Measurements from ENCODE around the gene ATF1.
A peak's percentile ranks its signal among the peaks of the same experiment; 100 is the strongest.
"Not testable (repeated sequence)": the region's sequence is repeated elsewhere in the genome, so short reads cannot be mapped to it uniquely, and the experiment has no call there.

ATF1 gene

DNA sequence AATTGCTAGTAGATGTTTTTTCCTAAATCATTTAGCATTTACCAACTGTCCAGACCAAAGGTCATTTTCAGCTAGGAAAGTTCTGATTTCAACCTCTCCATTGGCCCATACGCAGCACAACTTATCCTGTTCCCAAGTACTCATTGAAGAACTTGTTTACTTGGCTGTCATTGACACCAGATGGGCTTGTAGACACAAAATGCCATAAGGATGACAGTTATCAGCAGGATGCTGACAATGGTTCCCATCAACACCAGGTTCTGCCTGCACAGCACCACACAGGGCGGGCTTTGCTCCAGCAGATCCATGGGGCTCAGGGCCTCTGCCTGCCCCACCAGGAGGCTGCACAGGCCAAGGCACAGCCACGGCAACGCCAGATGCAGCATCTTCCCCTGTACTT lies 42.3 kb downstream of the ATF1 start:
- peak; percentile 8 for DNase-seq

DNA sequence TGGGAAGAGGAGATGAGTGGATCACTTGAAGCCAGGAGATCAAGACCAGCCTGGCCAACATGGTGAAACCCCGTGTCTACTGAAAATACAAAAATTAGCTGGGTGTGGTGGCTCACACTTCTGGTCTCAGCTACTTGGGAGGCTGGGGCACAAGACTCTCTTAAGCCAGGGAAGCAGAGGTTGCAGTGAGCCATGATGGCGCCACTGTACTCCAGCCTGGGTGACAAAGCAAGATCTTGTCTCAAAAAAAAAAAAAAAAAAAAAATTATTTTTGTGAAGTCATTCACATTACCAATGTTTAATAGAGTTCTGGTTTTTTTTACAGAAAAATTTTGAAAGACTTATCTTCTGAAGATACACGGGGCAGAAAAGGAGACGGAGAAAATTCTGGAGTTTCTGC lies 45.2 kb downstream of the ATF1 start:
- DNase-seq = not testable (repeated sequence)

DNA sequence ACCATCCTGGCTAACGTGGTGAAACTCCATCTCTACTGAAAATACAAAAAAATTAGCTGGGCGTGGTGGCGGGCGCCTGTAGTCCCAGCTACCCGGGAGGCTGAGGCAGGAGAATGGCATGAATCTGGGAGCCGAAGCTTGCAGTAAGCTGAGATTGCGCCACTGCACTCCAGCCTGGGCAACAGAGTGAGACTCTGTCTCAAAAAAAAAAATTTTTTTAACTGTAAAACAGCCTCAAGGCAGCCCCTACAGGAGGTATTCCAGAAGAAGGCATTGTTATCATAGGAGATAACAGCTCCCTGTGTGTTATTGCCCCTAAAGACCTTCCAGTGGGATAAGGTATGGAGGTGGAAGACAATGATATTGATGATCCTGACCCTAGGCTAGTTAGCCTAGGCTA lies 51.0 kb downstream of the ATF1 start:
- DNase-seq = not testable (repeated sequence)

DNA sequence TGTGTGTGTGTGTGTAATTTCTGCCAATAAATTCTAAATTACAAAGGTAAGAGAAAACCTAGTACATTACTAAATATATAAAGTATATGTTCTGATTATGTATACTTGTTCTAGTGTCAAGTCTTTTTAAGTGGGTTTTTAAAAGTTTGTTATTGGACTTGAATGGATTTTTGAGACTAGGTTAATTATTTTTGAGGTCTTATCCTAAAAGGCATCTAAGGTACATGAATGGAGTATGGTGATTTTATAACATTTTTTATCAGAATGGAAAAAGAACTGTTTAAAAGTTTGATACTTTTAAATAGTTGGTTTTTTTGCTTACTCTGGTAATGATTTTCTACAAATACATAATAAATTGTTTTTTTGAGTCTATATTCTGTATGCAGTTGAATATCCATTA lies 56.3 kb downstream of the ATF1 start:
- no peak for DNase-seq

DNA sequence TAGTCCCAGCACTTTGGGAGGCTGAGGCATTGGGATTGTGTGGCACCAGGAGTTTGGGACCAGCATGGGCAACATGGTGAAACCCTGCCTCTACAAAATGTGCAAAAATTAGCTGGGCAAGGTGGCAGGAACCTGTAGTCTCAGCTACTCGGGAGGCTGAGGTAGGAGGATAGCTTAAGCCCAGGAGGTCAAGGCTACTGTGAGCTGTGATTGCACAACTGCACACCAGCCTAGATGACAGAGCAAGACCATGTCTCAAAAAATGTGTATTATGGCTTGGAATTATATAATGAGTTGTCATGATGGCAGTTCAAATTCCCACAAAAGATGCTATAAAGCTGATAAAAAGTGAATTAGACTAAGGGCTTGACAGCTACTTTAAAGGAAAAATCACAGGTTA lies 58.2 kb downstream of the ATF1 start:
- DNase-seq = no peak

- DNase-seq = not testable (repeated sequence)
Measured at GRCh38 chr12:50823724-50824123, 59.8 kb downstream of the ATF1 start.

- no peak for DNase-seq
Measured at GRCh38 chr12:50824914-50825313, 61.0 kb downstream of the ATF1 start.

DNA sequence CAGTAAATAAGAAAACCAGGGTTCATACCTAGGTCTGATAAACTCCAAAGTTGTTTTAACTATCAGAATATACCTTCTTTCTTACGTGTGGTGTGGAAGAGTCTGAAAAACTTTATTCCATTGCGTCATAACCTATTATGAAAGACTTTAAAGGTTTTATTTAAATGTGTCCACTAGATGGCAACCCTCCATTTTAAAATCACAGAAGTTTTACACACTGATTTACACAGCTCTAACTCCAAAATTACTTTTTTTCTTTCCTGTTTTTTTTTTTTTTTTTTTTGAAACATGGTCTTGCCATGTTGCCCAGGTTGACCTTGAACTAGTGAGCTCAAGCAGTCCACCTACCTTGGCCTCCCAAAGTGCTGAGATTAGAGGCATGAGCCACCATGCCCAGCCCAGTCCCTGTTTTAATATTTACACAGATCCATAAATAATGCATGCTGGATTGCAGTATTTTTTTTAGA lies 61.5 kb downstream of the ATF1 start:
- peak; percentile 66 for DNase-seq

- DNase-seq = no peak
Measured at GRCh38 chr12:50828121-50828520, 64.2 kb downstream of the ATF1 start.

GRCh38 chr12:50828886-50829285 lies 65.0 kb downstream of the ATF1 start:
- DNase-seq = no peak

- not testable (repeated sequence) for DNase-seq
Measured at GRCh38 chr12:50833801-50834200, 69.9 kb downstream of the ATF1 start.

DNA sequence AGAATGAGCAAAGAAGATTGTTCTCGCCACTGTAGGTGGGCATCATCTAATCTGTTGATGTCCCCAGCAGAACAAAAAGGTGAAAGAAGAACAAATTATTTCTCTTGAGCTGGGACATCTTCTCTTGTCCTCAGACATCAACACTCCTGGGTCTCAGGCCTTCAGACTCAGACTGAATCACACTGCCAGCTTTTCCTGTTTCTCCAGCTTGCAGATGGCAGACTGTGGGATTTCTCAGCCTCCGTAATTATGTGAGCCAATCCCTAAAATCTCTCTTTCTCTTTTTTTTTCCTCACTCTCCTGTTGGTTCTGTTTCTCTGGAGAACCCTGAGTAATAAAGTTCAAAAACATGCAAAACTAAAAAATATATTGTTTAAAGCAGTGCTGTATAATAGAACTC lies 75.1 kb downstream of the ATF1 start:
- no peak for DNase-seq

- DNase-seq = no peak
Measured at GRCh38 chr12:50840809-50841487, 77.0 kb downstream of the ATF1 start.

DNA sequence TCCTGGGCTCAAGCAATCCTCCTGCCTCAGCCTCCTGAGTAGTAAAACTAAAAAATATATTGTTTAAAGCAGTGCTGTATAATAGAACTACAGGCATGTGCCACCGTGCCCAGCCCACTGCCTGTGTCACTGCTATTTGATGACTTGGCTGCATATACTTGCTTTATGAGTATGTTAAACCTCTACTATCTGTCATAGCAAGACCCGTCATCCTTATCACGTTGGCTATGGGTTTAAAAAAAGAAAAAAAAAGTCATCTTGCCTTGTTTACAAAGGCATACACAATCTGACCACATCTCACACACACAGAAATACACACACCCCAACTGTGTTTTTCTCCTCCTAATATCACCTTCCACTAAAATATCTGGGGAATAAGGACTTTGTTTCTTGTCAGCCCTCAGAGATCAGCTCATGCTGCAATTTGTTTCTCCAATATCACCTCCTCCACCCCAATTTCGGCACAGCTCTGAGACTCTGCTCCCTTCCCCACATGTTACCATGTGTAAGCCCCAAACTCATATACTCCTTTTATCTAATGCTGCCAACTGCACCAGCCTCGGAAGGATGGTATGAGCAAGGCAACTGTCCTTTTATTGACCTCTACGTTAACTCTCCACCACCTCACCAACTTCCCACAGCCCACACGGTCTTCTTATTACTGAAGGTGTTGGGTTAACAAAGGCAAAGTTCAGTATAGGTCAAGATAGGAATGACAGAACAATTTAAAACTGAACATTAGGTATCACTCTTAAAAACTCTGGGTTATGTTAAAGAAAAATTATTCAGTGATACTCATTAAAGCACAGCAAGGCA lies 78.0 kb downstream of the ATF1 start:
- DNase-seq = no peak

GRCh38 chr12:50842637-50843493 lies 79.0 kb downstream of the ATF1 start, which contains the start of gene TMPRSS12:
TMPRSS12 (plus strand) TSS chr12:50842926; CDS start chr12:50842965, 39 bp downstream.
- DNase-seq = no peak

- DNase-seq = no peak
Measured at GRCh38 chr12:50845021-50845647, 81.2 kb downstream of the ATF1 start.

GRCh38 chr12:50848963-50849362 lies 85.1 kb downstream of the ATF1 start:
- no peak for DNase-seq

- DNase-seq = not testable (repeated sequence)
Measured at GRCh38 chr12:50855218-50855617, 91.3 kb downstream of the ATF1 start.

- DNase-seq = not testable (repeated sequence)
Measured at GRCh38 chr12:50855679-50856078, 91.8 kb downstream of the ATF1 start.

DNA sequence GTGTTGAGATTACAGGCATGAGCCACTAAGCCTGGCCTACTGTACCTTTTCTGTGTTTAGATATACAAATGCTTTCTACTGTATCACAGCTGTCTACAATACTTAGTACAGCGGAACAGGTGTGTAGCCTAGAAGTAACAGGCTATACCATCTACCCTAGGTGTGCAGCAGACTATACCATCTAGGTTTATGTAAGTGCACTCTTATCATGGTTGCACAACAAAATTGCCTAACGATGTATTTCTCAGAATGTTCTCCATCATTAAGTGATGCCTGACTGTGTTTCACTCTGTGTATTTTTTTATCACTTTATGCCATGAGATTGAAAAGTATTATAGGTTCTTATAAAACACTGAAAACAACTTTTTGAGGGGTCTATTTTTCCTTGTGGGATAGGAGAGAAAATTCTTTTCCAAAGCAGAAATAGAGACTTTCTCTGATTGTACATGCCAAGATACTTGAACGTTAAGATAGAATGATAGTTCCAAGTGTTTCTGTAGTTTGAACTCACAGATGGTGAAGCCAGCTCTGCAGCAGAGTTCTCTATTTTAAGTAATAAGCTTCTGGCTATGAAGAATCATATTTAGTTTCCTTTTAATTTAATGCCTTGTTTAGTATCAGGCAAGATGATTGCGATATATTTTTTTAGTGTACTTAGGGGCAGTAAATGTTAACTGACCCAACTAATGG lies 95.9 kb downstream of the ATF1 start:
- DNase-seq = no peak

- DNase-seq = peak; percentile 68
Measured at GRCh38 chr12:50862316-50862715, 98.4 kb downstream of the ATF1 start.

DNA sequence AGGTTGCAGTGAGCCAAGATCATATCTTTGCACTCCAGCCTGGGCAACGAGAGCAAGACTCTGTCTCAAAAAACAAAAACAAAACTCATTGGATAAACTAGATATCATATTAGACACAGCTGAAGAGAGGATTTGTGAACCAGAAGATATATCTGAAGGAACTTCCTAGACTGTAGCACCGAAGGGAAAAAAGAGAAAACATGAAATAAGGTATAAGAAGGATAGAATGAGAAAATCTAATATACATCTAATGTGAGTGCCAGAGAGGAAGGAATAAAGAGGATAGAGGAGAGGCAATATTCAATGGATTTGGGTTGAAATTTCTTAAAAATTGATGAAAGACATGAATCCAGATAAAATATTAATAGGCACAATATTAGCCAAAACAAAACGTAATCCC lies 101.4 kb downstream of the ATF1 start:
- no peak for DNase-seq
